ENCODE data around the gene AKT3.

AKT3 gene

DNA sequence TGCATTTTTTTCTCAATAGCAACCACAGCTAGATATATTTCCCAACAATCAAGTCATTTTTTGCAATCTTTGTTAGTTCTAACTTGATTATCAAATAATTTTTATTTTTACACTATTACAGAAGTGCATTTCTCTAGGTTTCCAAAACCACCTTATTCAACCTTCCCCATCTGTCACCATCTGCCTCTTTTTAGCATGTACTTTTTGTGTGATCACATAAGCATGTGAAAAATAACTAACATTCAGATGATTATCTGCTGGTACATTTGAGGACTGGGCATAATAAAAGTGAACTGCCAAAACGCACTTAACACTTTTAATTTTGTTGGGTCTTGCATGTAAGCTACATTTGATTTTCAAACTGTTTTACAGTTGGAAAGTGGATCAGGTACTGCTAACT, 291.5 kb downstream of the AKT3 start:
- no peak overlapping the region for H3K27ac Mint-ChIP-seq
- DNase-seq: no peak
- H3K9me3 Mint-ChIP-seq: peaks cover 11% of the 10 kb centered on the region
- H3K4me3 Mint-ChIP-seq: no peak overlapping the region
- H3K4me1 Mint-ChIP-seq: no peaks in the 10 kb centered on the region
- H3K36me3 Mint-ChIP-seq (ENCODE audit: low read depth): peaks cover 18% of the 10 kb centered on the region
- H3K27me3 Mint-ChIP-seq (ENCODE audit: low read depth, poor library complexity): no peaks in the 10 kb centered on the region
- TF ChIP-seq, protein P1, sequence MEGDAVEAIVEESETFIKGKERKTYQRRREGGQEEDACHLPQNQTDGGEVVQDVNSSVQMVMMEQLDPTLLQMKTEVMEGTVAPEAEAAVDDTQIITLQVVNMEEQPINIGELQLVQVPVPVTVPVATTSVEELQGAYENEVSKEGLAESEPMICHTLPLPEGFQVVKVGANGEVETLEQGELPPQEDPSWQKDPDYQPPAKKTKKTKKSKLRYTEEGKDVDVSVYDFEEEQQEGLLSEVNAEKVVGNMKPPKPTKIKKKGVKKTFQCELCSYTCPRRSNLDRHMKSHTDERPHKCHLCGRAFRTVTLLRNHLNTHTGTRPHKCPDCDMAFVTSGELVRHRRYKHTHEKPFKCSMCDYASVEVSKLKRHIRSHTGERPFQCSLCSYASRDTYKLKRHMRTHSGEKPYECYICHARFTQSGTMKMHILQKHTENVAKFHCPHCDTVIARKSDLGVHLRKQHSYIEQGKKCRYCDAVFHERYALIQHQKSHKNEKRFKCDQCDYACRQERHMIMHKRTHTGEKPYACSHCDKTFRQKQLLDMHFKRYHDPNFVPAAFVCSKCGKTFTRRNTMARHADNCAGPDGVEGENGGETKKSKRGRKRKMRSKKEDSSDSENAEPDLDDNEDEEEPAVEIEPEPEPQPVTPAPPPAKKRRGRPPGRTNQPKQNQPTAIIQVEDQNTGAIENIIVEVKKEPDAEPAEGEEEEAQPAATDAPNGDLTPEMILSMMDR (IDR thresholded peaks at IDR 0.05): no peak

DNA sequence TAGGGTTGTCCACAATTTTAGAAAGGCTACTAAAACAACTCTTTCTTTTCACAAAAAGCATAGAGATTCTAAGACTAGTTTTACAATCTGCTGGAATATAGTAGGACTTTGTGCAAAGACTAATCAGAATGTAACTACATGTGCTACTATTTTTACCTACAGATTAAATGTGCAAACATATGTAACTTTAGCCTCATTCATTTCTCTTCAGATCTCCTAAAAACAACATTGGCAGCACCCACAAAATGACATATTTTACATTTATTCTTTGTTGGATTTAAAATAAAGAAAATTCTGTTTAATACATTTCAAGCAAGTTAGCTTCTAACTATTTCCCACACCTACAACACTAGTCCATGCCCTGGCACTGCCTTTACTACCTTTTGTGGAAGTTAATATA, 292.2 kb downstream of the AKT3 start:
- TF ChIP-seq, protein P1 (IDR thresholded peaks at IDR 0.05): no peak
- Mint-ChIP-seq H3K36me3 (ENCODE audit: low read depth) (peaks cover 15% of the 10 kb centered on the region), H3K4me3 (no peak overlapping the region), H3K27ac (no peak overlapping the region), H3K27me3 (ENCODE audit: low read depth, poor library complexity) (no peaks in the 10 kb centered on the region), H3K4me1 (no peaks in the 10 kb centered on the region), H3K9me3 (peaks cover 11% of the 10 kb centered on the region)
- DNase-seq: no peak

DNA sequence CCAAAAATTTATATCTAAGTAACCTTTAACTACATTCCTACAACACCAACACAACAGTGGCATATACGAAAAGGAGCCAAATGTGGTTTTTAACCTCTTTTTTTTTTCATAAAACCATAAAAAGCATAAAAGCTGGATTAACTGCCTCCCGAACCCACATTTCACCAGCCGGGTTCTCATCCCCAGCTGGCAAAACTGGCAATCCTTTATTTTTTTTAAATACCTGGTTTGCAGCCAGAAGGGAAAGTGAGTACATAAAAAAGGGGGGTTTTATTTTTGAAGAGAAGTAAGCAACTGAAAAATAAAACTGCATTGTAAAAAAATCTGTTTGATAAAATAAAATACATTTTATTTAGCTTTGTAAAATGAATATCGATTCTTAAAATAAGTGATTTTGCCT, 295.4 kb downstream of the AKT3 start:
- Mint-ChIP-seq H3K27me3 (ENCODE audit: low read depth, poor library complexity) (no peaks in the 10 kb centered on the region), H3K9me3 (no peaks in the 10 kb centered on the region), H3K27ac (no peak overlapping the region), H3K4me3 (no peak overlapping the region), H3K36me3 (ENCODE audit: low read depth) (peaks cover 6% of the 10 kb centered on the region), H3K4me1 (no peaks in the 10 kb centered on the region)
- TF ChIP-seq, protein P1 (IDR thresholded peaks at IDR 0.05): no peak
- no peak for DNase-seq

DNA sequence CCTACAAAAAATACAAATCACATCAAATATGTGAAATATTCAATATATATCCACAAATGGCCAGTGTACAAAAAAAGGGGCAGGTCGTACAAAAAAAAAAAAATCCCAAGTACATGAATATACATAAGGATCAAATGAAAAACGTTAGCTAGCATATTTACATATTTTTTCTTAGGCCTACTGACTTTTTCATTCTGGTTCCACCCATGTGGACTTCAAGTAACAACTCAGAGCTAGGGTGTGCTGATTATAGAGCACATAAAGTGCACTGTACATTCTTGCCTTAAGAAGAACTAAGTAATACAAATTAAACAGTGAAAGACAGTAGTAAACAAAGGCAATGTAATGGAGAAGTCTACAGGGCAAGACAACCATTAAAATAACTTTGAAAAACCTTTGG, 297.0 kb downstream of the AKT3 start:
- no peaks in the 10 kb centered on the region for H3K9me3 Mint-ChIP-seq
- H3K27me3 Mint-ChIP-seq (ENCODE audit: low read depth, poor library complexity): no peaks in the 10 kb centered on the region
- no peak overlapping the region for H3K4me3 Mint-ChIP-seq
- H3K27ac Mint-ChIP-seq: no peak overlapping the region
- H3K36me3 Mint-ChIP-seq (ENCODE audit: low read depth): peaks cover 7% of the 10 kb centered on the region
- no peaks in the 10 kb centered on the region for H3K4me1 Mint-ChIP-seq
- DNase-seq: no peak
- TF ChIP-seq, protein P1 (IDR thresholded peaks at IDR 0.05): no peak

DNA sequence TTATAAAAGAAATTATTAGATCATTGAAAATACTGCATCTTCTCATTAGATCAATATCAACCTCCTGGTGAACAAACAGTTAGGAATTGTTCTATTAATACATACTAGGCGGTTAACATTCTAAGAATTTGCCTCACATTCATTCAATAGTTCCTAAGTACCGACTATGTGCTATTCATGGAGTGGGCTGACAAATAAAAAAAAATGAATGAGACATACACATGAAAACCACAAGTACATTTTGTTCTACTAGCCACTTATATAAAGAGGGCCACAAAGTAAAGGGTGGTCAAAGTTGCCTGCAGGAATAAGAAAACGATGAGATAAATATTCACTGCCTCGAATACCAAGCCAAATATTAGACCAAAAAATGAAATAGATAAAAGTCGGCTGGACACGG, 299.8 kb downstream of the AKT3 start:
- Mint-ChIP-seq H3K36me3 (ENCODE audit: low read depth) (peaks cover 17% of the 10 kb centered on the region), H3K27me3 (ENCODE audit: low read depth, poor library complexity) (no peaks in the 10 kb centered on the region), H3K4me1 (no peaks in the 10 kb centered on the region), H3K27ac (no peak overlapping the region), H3K4me3 (no peak overlapping the region), H3K9me3 (no peaks in the 10 kb centered on the region)
- TF ChIP-seq, protein P1 (IDR thresholded peaks at IDR 0.05): no peak
- DNase-seq: no peak

DNA sequence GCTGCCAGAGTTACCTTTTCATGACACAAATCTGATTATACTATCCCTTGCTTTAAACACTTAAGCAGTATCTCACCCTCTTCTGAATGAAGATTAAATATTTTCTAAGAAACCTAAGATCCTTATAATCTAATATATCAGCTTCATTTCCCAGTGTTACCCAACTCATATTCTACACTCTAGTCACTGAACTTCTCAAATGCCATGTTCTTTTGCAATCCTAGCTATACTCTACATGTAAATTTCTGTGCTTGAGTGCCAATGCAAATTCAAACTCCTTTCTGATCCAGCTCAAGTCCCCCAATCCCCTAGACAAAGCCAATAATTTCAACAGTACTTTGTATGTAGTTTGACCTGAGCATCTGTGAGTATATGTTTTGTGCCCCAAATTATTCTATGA, 300.3 kb downstream of the AKT3 start:
- no peaks in the 10 kb centered on the region for H3K4me1 Mint-ChIP-seq
- H3K27ac Mint-ChIP-seq: no peak overlapping the region
- no peak overlapping the region for H3K4me3 Mint-ChIP-seq

More for the DNA sequence above, 300.3 kb downstream of the AKT3 start:
- DNase-seq: no peak
- Mint-ChIP-seq H3K9me3 (no peaks in the 10 kb centered on the region), H3K36me3 (ENCODE audit: low read depth) (peaks cover 21% of the 10 kb centered on the region), H3K27me3 (ENCODE audit: low read depth, poor library complexity) (no peaks in the 10 kb centered on the region)
- TF ChIP-seq, protein P1 (IDR thresholded peaks at IDR 0.05): no peak
